ENCODE results near the gene MACO1. TPM values are rescaled to one million over a fixed set of nuclear protein-coding genes. Genes with fewer than 3 reads are reported as not detected.

The MACO1 gene
- total RNA-seq, 8 experiments from 2014 or later: 13.2 to 57.1 (median 41.8) TPM

DNA sequence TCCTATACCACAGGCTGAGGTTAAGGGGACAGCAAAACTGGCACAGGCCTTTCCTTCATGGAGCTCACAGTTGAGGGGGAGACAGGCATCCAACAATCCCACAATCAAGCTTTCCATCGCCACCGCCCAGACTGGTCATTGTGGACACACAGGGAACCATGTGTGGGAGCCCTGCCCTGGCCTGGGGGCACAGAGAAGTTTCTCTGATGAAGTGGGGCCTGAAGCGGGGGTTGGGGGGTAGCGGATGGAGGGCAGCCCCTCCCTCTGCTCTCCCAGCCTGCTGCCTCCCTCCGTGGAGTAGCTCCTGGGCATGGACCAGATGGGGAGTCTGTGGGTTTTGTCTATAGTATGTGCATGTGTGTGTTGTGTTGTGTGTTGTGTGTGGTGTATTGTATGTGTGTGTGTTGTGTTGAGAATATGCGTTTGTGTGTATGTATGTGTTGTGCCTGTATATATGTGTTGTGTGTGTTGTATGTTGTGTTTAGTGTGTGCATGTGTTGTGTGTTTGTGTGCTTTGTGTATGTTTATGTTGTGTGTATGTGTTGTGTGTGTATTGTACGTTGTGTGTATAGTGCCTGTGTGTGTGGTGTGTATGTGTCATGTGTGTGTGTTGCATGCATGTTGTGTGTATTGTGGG, 98.3 kb downstream of the MACO1 start:
- peak in 1 of 8 experiments; percentile 52 for ATAC-seq (replicated peaks in 6 of 8)
- in situ Hi-C loops (cut with MboI; ENCODE audit: low pct_unique_long_range_greater_than_20kb in 2 of 9, low sequenced_read_pairs in 9 of 9, unreplicated experiment in 9 of 9): no loop called here
- Histone ChIP-seq H3K27ac (no peak overlapping the region), H3K4me3 (no peak overlapping the region), H3K4me1 (replicated peaks in 1 of 2) (peaks cover 9 to 15% of the 10 kb centered on the region in 2 donors)
- 20 to 88% (median 68%) methylated on average over 1 to 5 of the region's 7 CpGs; no CpG with 5 or more reads in 7 of the 10 experiments for WGBS, 10 experiments

DNA sequence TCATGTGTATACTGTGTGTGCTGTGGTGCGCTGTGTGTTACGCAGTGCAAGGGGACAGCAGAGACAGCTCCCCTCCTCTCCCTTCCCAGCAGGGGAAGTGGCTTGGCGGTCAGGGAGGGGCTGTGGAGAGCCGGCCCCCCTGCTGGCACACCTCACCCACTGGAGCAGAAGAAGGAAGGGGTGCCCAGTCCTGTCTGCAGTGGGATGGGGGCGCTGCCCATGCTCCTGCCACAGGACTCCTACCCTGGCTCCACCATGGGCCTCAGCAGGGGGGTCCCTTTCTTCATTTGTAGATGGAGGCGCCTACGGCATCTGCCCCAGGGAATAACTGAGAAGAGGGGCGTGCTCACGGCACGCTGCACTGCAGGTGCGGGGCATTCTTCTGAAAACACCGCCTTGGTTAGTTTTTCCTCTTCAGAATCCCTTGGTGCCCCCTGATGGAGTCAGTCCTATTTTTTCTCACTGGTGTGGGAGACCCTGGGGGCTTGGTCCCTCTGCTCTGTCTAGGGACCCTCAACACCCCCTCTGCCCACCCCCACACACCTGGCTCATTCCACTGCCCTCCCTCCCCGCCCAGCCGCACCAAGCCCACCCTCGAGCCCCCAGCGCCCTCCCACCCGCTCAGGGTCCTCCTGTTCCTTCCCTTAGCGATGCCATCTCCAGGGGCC, 99.0 kb downstream of the MACO1 start:
- Histone ChIP-seq H3K4me1 (replicated peaks in 1 of 2) (peaks cover 9 to 14% of the 10 kb centered on the region in 2 donors), H3K27ac (peak overlapping the region in 1 of 2 donors; percentile 9), H3K4me3 (no peak overlapping the region)
- 70 to 100% methylated on average over 1 to 2 of the region's 18 CpGs; no CpG with 5 or more reads in 8 of the 10 experiments for WGBS, 10 experiments
- in situ Hi-C loops (cut with MboI; ENCODE audit: low pct_unique_long_range_greater_than_20kb in 2 of 9, low sequenced_read_pairs in 9 of 9, unreplicated experiment in 9 of 9): no loop called here
- peak in 4 of 8 experiments; percentile 2 to 11 (median 8) for ATAC-seq (replicated peaks in 6 of 8)

DNA sequence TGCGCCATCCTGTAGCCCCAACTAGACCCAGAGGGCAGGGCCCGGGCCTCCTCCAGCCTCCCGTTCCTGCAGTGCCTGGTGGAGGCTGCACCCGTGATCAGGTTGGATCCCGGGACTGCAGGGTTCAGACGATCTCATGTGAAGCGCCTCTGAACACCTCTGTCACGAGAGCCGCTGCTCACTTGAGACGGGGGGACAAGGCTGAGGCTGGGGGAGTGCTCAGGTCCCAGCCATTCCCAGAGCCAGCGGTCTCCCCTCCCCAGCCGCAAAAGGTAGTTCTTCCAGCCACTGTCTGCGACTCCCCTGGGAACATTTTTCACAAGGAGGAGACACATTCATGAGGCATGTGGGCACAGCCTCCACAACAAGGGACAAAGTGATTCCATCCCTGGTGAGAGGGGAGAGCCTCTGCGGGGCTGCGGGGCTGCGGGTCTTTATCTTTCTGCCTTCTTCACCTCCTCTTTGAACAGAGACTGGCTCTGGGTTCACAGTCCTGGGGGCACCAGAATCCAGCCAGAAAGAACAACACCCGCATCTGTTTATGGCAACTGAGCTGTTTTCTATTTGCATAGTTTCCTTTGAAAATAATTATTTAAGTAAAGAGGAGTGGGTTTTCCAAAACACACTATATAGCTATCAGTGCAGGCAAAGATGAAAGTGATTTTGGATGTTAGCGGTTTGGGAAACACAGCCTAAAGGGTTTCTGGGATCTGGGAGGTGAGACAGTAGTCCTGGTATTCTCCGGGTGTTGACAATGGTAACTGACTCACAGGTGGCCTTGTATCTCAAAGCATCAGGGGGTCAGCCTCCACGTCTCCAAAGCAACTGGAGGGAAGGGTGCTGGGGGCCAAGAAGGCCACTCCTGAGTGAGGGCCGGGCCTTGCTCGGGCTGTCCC, 99.7 kb downstream of the MACO1 start:
- Histone ChIP-seq H3K27ac (peak overlapping the region in 1 of 2 donors; percentile 25), H3K4me3 (no peak overlapping the region), H3K4me1 (replicated peaks in 1 of 2) (peaks cover 9 to 14% of the 10 kb centered on the region in 2 donors)
- in situ Hi-C loops (cut with MboI; ENCODE audit: low pct_unique_long_range_greater_than_20kb in 2 of 9, low sequenced_read_pairs in 9 of 9, unreplicated experiment in 9 of 9): no loop called here
- 68 to 100% (median 86%) methylated on average over 1 to 15 of the region's 22 CpGs; no CpG with 5 or more reads in 3 of the 10 experiments for WGBS, 10 experiments
- ATAC-seq (replicated peaks in 6 of 8): peak in 5 of 8 experiments; percentile 49 to 84 (median 82)

DNA sequence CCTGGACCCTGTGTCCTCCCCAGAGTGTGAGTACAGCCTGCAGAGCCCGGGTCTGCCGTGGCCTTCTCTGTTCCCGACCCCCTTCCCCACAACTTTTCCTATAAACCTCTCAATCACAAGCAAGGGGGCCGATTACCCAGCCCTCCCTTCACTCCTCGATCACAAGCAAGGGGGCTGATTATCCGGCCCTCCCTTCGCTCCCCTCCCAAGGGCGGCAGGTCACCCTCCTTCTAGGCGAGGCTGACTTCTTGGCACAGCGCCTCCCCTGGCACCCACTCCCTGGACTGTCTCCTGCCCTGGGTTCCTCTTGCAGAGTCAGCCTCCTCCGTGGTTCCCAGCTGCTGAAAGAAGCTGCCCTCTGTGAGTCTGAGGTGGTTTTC, 100.4 kb downstream of the MACO1 start:
- in situ Hi-C loops (cut with MboI; ENCODE audit: low pct_unique_long_range_greater_than_20kb in 2 of 9, low sequenced_read_pairs in 9 of 9, unreplicated experiment in 9 of 9): no loop called here
- ATAC-seq (replicated peaks in 6 of 8): no peak
- peaks cover 9 to 14% of the 10 kb centered on the region in 2 donors for H3K4me1 ChIP-seq (replicated peaks in 1 of 2)

DNA sequence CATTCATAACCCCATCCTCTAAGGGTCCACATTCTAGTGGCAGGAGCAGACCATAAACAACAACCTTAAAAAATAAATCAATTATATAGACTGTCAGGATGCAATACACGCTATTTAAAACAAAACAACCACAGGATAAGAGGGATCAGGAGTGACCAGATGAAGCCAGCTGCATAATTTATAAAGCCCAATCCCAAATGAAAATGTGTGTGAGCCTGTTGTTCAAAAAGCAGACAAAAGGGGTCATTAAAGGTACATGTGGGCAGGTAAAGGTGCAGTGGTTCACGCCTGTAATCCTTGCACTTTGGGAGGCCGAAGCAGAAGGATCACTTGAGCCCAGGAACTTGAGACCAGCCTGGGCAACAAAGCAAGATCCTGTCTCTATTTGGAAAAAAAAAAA, 102.3 kb downstream of the MACO1 start:
- H3K4me3 ChIP-seq: no peak overlapping the region
- peaks cover 20 to 22% of the 10 kb centered on the region in 2 donors for H3K4me1 ChIP-seq (replicated peaks in 1 of 2)
- no peak overlapping the region for H3K27ac ChIP-seq
- in situ Hi-C loops (cut with MboI; ENCODE audit: low pct_unique_long_range_greater_than_20kb in 2 of 9, low sequenced_read_pairs in 9 of 9, unreplicated experiment in 9 of 9): no loop called here
- 67 to 100% (median 82%) methylated on average over 1 to 3 of the region's 3 CpGs; no CpG with 5 or more reads in 2 of the 10 experiments for WGBS, 10 experiments
- no peak for ATAC-seq (replicated peaks in 6 of 8)

More for the DNA sequence above, 100.4 kb downstream of the MACO1 start:
- whole genome bisulfite sequencing, 10 experiments: 80 to 100% (median 84%) methylated on average over 1 to 5 of the region's 11 CpGs; no CpG with 5 or more reads in 5 of the 10 experiments
- H3K27ac ChIP-seq: no peak overlapping the region
- H3K4me3 ChIP-seq: no peak overlapping the region

DNA sequence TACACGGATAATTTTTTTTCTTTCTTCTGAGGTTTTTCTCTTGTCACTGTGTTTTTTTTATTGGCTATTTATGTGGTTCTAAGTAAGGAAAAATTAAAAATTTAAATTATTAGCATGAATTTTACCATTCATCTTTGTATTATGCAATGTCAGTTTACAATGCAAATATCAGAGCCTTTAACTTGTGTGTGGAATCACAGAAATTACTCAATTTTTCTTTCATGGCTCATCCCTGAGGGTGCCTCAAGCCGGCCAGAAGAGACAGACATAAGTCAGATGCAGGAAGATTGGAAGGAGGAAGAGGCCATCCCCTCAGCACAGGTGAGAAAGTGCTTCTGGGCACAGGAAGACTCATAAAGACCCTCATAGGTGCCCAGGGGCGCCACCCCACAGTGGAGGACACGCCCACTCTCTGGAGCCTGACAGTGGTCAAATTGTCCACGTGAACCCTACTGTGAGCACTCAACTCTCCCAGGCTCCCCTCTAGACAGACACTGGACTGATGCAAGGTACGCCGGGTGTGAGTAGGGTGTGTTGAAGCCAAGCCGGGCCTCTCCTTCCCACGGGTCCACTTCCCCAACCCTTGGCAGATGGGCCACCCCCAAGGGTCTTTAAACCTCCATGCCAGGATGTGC, 103.2 kb downstream of the MACO1 start:
- in situ Hi-C loops (cut with MboI; ENCODE audit: low pct_unique_long_range_greater_than_20kb in 2 of 9, low sequenced_read_pairs in 9 of 9, unreplicated experiment in 9 of 9): no loop called here
- 6 to 93% (median 66%) methylated on average over 1 to 9 of the region's 9 CpGs for WGBS, 10 experiments
- peak in 3 of 8 experiments; percentile 74 to 90 (median 84) for ATAC-seq (replicated peaks in 6 of 8)
- no peak overlapping the region for H3K27ac ChIP-seq
- H3K4me1 ChIP-seq (replicated peaks in 1 of 2): peaks cover 20 to 22% of the 10 kb centered on the region in 2 donors
- no peak overlapping the region for H3K4me3 ChIP-seq

DNA sequence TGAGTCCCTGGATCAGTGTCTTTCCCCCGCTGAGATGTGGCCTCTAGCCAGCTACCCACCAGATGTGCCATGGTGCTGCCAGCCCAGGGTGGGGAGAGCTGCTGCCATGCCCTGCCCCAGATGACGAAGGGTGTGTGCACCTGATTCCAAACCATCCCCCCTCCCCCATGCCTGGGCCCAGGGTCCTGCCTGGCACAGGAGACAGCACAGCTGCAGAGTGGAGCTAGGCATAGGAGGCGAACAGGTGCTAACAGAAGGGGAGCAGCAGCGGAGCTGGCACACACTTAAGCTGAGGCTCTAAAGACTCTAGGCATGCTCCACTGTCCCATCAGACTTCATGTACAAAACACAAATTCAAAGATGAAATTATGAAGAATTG, 103.7 kb downstream of the MACO1 start:
- in situ Hi-C loops (cut with MboI; ENCODE audit: low pct_unique_long_range_greater_than_20kb in 2 of 9, low sequenced_read_pairs in 9 of 9, unreplicated experiment in 9 of 9): no loop called here
- 0 to 100% (median 94%) methylated on average over 1 to 3 of the region's 4 CpGs; no CpG with 5 or more reads in 6 of the 10 experiments for WGBS, 10 experiments
- Histone ChIP-seq H3K4me3 (no peak overlapping the region), H3K27ac (no peak overlapping the region), H3K4me1 (replicated peaks in 1 of 2) (peaks cover 20 to 22% of the 10 kb centered on the region in 2 donors)
- ATAC-seq (replicated peaks in 6 of 8): no peak

DNA sequence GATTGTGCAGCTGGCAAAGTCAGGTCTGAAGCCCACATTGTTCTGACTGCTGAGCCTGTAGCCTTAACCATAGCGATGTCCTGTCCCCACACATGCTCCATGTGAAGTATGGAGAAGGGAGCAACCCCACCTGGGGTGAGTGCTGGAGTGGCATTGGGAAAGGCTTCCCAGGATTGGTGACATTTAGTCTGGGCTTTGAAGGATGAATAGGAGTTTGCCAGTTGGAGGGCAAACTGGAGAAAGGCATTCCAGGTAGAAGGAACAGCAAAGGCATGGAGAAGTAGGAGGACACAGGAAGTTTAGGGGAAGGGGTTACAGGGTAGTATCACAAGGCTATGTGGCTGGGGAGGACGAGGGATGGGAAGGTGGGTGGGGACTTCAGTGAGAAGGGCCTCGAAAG, 105.4 kb downstream of the MACO1 start:
- in situ Hi-C loops (cut with MboI; ENCODE audit: low pct_unique_long_range_greater_than_20kb in 2 of 9, low sequenced_read_pairs in 9 of 9, unreplicated experiment in 9 of 9): no loop called here
- WGBS, 10 experiments: 20 to 91% (median 67%) methylated on average over 1 to 3 of the region's 3 CpGs; no CpG with 5 or more reads in 3 of the 10 experiments

DNA sequence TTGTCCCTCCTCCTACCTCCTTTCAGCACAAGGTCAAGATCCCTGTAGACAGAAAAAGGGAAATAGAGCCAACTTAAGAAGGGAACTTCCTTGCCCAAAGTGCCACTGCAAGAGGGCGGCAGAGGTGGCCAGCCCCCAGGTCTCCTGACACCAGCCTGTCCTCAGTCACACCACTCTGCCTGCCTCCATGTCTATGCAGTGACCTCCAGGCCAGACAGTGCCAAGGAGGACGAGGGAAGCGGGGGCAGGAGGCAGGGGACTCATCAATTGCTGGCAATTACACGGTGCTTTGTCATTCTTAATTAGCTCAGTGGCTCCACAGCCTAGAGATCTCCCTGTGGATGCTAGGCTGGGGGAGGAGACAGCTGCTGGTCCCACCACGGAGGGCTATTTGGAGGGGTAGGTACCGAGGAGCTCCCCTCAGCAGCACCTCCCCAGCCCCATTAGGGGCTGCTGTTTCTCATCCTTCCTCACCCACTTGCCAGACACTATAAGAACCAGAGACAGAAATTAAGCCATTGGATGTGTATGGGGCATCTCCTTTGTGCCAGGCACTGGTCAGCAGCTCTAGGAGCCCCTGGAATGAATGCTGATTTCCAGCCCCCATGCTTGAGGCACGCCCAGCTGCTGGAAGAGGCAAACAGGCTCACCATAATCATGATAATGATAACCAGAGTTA, 106.6 kb downstream of the MACO1 start:
- WGBS, 10 experiments: 20 to 89% (median 32%) methylated on average over 1 to 6 of the region's 7 CpGs; no CpG with 5 or more reads in 4 of the 10 experiments
- Histone ChIP-seq H3K4me1 (replicated peaks in 1 of 2) (peaks cover 9 to 11% of the 10 kb centered on the region in 2 donors), H3K27ac (no peak overlapping the region), H3K4me3 (no peak overlapping the region)
- in situ Hi-C loops (cut with MboI; ENCODE audit: low pct_unique_long_range_greater_than_20kb in 2 of 9, low sequenced_read_pairs in 9 of 9, unreplicated experiment in 9 of 9): no loop called here
- peak in 5 of 8 experiments; percentile 71 to 82 (median 77) for ATAC-seq (replicated peaks in 6 of 8)

More for the DNA sequence above, 105.4 kb downstream of the MACO1 start:
- Histone ChIP-seq H3K27ac (no peak overlapping the region), H3K4me3 (no peak overlapping the region), H3K4me1 (replicated peaks in 1 of 2) (peaks cover 9 to 11% of the 10 kb centered on the region in 2 donors)
- ATAC-seq (replicated peaks in 6 of 8): no peak

DNA sequence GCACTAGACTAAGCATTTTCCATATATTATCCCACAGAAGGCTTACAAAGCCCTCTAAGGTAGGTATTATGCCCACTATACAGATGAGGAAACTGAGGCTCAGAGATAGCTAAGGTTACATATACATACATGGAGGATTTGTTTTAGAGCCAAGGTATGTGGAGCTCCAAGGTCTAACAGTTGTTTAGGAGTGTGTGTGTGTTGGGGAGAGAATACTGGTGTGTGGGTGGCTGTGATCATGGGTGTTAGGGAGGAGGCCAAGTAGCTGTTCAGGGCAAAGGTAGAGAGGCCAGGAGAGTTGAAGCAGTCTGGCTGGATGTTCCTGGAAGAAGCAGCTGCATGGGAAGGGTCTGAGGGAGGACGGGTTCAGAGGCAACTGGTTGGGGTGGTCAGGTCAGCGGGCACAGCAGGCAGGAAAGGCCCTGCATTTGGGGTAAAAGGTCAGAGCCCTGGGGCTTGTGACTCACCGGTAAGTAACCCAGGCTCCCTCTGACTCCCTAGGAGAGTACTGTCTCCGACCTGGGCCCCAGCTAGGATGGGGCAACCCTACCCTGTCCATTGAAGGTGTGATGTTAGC, 107.6 kb downstream of the MACO1 start:
- Histone ChIP-seq H3K4me3 (no peak overlapping the region), H3K4me1 (replicated peaks in 1 of 2) (peaks cover 9 to 11% of the 10 kb centered on the region in 2 donors), H3K27ac (no peak overlapping the region)
- 0 to 100% (median 72%) methylated on average over 1 to 4 of the region's 4 CpGs; no CpG with 5 or more reads in 3 of the 10 experiments for WGBS, 10 experiments
- in situ Hi-C loops (cut with MboI; ENCODE audit: low pct_unique_long_range_greater_than_20kb in 2 of 9, low sequenced_read_pairs in 9 of 9, unreplicated experiment in 9 of 9): no loop called here
- ATAC-seq (replicated peaks in 6 of 8): no peak

DNA sequence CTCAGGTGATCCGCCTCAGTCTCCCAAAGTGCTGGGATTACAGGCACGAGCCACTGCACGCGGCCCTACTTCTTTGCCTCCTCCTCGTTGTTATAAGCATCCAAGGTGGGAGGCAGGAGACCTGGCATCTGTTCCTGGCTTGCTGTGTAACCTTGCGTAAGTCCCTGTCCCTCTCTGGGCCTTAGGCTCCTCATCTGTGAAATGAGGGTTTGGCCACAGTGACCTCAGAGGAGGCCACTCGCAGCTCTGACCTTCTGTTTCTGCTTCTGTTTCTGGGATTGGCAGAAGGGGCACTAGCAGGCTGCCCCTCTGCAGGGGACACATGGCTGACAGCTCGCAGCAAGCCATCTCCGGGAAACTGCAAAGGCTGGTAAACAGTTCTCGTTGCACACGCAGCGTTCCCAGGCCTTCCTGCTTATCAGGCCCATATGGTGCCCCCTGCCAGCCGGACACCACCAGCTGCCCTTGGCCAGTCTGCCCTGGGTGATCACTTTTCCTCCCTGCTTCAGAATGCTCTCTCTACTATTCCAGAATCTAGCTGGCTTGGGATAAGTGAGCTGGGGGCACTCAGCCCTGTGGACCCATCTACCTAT, 110.1 kb downstream of the MACO1 start:
- Histone ChIP-seq H3K4me3 (no peak overlapping the region), H3K27ac (no peak overlapping the region), H3K4me1 (replicated peaks in 1 of 2) (peaks cover 14 to 15% of the 10 kb centered on the region in 2 donors)
- 70 to 100% (median 90%) methylated on average over 1 to 13 of the region's 13 CpGs; no CpG with 5 or more reads in 3 of the 10 experiments for WGBS, 10 experiments
- in situ Hi-C loops (cut with MboI; ENCODE audit: low pct_unique_long_range_greater_than_20kb in 2 of 9, low sequenced_read_pairs in 9 of 9, unreplicated experiment in 9 of 9): no loop called here
- no peak for ATAC-seq (replicated peaks in 6 of 8)
